Vagina (tissue), 2 donors: Measurements from ENCODE around the gene TMEM140.

Source experiments
- POLR2A ChIP-seq, 2 donors: fragments of 450-650 bp; IDR thresholded peaks; one replicate each; pipeline ENCODE4 v1.6.1; 2017; ENCODE audit warnings: antibody characterized with exemption in 2 of 2, mild to moderate bottlenecking in 2 of 2, moderate library complexity in 2 of 2
- POLR2AphosphoS5 ChIP-seq, 2 donors: sonication (generic); formaldehyde crosslinking; IDR thresholded peaks; one replicate each; pipeline ENCODE4 v1.9.0; 2017; ENCODE audit warnings: antibody characterized with exemption in 2 of 2, mild to moderate bottlenecking in 2 of 2, low read depth in 1 of 2; ENCODE audit not compliant: insufficient read depth in 1 of 2
- TF ChIP-seq, protein P1 (sequence below), 3 experiments: fragments of 450-650 bp in 2 of 3; fragments of 200-600 bp in 1 of 3; sonication (generic) in 1 of 3; IDR thresholded peaks; one replicate each; pipeline ENCODE4 v1.5.1; 2017 to 2019; ENCODE audit warnings: antibody characterized with exemption in 3 of 3, mild to moderate bottlenecking in 2 of 3, moderate library complexity in 2 of 3

DNA sequence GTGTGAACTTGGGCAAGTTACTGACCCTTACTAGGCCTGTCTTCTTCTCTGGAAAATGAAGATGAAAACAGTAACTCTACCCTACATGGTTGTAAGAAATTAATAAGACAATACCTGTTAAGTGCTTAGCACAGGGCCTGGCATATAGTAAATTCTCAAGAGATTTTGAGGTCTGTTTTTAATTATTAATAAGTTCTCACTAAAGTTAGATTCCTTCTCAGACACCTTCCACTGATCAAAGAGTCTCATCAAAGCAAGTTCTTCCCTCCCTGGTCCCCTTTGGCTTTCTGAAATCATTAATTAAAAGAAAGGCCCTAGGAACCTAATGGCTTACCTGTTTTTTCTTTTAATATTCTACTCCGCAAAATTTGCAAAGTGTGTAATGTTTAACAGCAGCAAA, 4.6 kb downstream of the TMEM140 start:
- TF ChIP-seq, protein P1, sequence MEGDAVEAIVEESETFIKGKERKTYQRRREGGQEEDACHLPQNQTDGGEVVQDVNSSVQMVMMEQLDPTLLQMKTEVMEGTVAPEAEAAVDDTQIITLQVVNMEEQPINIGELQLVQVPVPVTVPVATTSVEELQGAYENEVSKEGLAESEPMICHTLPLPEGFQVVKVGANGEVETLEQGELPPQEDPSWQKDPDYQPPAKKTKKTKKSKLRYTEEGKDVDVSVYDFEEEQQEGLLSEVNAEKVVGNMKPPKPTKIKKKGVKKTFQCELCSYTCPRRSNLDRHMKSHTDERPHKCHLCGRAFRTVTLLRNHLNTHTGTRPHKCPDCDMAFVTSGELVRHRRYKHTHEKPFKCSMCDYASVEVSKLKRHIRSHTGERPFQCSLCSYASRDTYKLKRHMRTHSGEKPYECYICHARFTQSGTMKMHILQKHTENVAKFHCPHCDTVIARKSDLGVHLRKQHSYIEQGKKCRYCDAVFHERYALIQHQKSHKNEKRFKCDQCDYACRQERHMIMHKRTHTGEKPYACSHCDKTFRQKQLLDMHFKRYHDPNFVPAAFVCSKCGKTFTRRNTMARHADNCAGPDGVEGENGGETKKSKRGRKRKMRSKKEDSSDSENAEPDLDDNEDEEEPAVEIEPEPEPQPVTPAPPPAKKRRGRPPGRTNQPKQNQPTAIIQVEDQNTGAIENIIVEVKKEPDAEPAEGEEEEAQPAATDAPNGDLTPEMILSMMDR (IDR thresholded peaks at IDR 0.05): no peak
- TF ChIP-seq POLR2A (IDR thresholded peaks at IDR 0.05): no peak
- TF ChIP-seq POLR2AphosphoS5 (IDR thresholded peaks at IDR 0.05; ENCODE audit: insufficient read depth in 1 of 2, low read depth in 1 of 2): no peak
